B cell (primary cell): ENCODE results near the gene AFF3. TPM values are rescaled to one million over a fixed set of nuclear protein-coding genes. Genes with fewer than 3 reads are reported as not detected.

Experiments
- ATAC-seq: fragments of 200-7000 bp; cut with Tn5 transposase; one replicate; pipeline ENCODE4 v1.10.0; 2021; ENCODE audit warnings: low read depth, mild to moderate bottlenecking, moderate number of reproducible peaks, moderate library complexity
- CTCF ChIA-PET: fragments of 350-600 bp; sonication (Branson Sonifier 250); formaldehyde crosslinking; loops from one replicate; lab custom pipeline; 2021; ENCODE audit warnings: antibody characterized with exemption, inconsistent platforms; lab: Charles Lee
- POLR2A ChIA-PET: fragments of 350-600 bp; sonication (Branson Sonifier 250); formaldehyde crosslinking; loops from one replicate; lab custom pipeline; 2021; ENCODE audit warnings: antibody characterized with exemption; lab: Charles Lee
- DNase-seq: peaks from one replicate; pipeline ENCODE4 v3.0.0; 2013
- H2AFZ ChIP-seq: 2 replicates; pipeline ENCODE4 v1.6.1; 2012; ENCODE audit warnings: mild to moderate bottlenecking, low read depth, low read length; ENCODE audit not compliant: insufficient read depth, poor library complexity, severe bottlenecking
- H3K27ac ChIP-seq, 2 donors: 1 replicate in 1 of 2; 2 replicates in 1 of 2; pipeline ENCODE4 v1.5.1; 2012 to 2013; ENCODE audit warnings: low read length in 2 of 2, mild to moderate bottlenecking in 2 of 2, moderate library complexity in 1 of 2
- H3K27me3 ChIP-seq, 4 experiments: fragments of 200-600 bp in 1 of 4; sonication (generic) in 1 of 4; replicated peaks in 1 of 4; 1 replicate in 2 of 4; 2 replicates in 2 of 4; pipeline versions ENCODE4 v1.6.1 to v1.7.0; 2013 to 2016; ENCODE audit warnings: low read length in 3 of 4, mild to moderate bottlenecking in 2 of 4, mixed read lengths in 1 of 4, moderate library complexity in 1 of 4; ENCODE audit not compliant: insufficient read depth in 4 of 4, control insufficient read depth in 3 of 4; ENCODE audit errors: control extremely low read depth in 1 of 4
- H3K36me3 ChIP-seq, 2 experiments: replicated peaks in 1 of 2; 1 replicate in 1 of 2; 2 replicates in 1 of 2; pipeline versions ENCODE4 v1.6.1 to v1.7.1; 2013; ENCODE audit warnings: low read length in 1 of 2; ENCODE audit not compliant: insufficient read depth in 2 of 2, control insufficient read depth in 1 of 2; ENCODE audit errors: control extremely low read depth in 1 of 2, extremely low read depth in 1 of 2
- H3K4me1 ChIP-seq, 2 donors: fragments of 200-600 bp in 1 of 2; sonication (generic) in 1 of 2; 1 replicate in 1 of 2; 2 replicates in 1 of 2; pipeline versions ENCODE4 v1.5.1 to v1.6.1; 2013 to 2017; ENCODE audit warnings: low read length in 2 of 2; ENCODE audit not compliant: control insufficient read depth in 2 of 2, insufficient read depth in 2 of 2
- H3K4me2 ChIP-seq: replicated peaks from 2 replicates; pipeline ENCODE3; 2012; ENCODE audit warnings: mild to moderate bottlenecking, low read depth, low read length; ENCODE audit not compliant: poor library complexity, severe bottlenecking
- H3K4me3 ChIP-seq, 5 experiments: fragments of 200-600 bp in 1 of 5; sonication (generic) in 1 of 5; 1 replicate in 3 of 5; 2 replicates in 2 of 5; pipeline versions ENCODE4 v1.5.1 to v1.7.0; 2011 to 2016; ENCODE audit warnings: low read length in 4 of 5, mild to moderate bottlenecking in 4 of 5, low read depth in 2 of 5, control low read depth in 1 of 5, moderate library complexity in 1 of 5; ENCODE audit not compliant: insufficient read depth in 1 of 5; ENCODE audit errors: control extremely low read depth in 1 of 5, extremely low read depth in 1 of 5
- H3K79me2 ChIP-seq: fragments of 200-600 bp; sonication (generic); one replicate; pipeline ENCODE4 v1.6.0; 2016; ENCODE audit warnings: low read length; ENCODE audit not compliant: control insufficient read depth, insufficient read depth
- H3K9ac ChIP-seq: fragments of 200-600 bp; sonication (generic); 2 replicates; pipeline ENCODE4 v1.6.1; 2017; ENCODE audit warnings: mild to moderate bottlenecking, low read length, moderate library complexity
- H3K9me3 ChIP-seq, 3 donors: one replicate each; pipeline versions ENCODE4 v1.6.1 to v1.7.1; 2013; ENCODE audit warnings: low read length in 2 of 3; ENCODE audit not compliant: control insufficient read depth in 2 of 3, insufficient read depth in 1 of 3; ENCODE audit errors: control extremely low read depth in 1 of 3
- H4K20me1 ChIP-seq: 2 replicates; pipeline ENCODE4 v1.6.0; 2012; ENCODE audit warnings: mild to moderate bottlenecking, low read length; ENCODE audit not compliant: insufficient read depth, control insufficient read depth, poor library complexity, severe bottlenecking
- H3K27ac Mint-ChIP-seq: one replicate; pipeline ENCODE4 v1.8.0; 2021; ENCODE audit warnings: mixed read lengths
- H3K27me3 Mint-ChIP-seq: one replicate; pipeline ENCODE4 v1.8.0; 2021; ENCODE audit warnings: mixed read lengths
- H3K4me1 Mint-ChIP-seq: one replicate; pipeline ENCODE4 v1.8.0; 2021; ENCODE audit warnings: mixed read lengths
- H3K4me3 Mint-ChIP-seq: one replicate; pipeline ENCODE4 v1.8.0; 2021; ENCODE audit warnings: mixed read lengths
- H3K9me3 Mint-ChIP-seq: one replicate; pipeline ENCODE4 v1.8.0; 2022; ENCODE audit warnings: mixed read lengths; ENCODE audit not compliant: insufficient read depth
- CTCF ChIP-seq: fragments of 200-600 bp; IDR thresholded peaks from one replicate; pipeline ENCODE4 v1.8.0; 2022; ENCODE audit warnings: antibody characterized with exemption, mild to moderate bottlenecking
- EZH2 ChIP-seq: IDR thresholded peaks from 2 replicates; pipeline ENCODE4 v1.6.1; 2012; ENCODE audit warnings: borderline replicate concordance, low read depth, mild to moderate bottlenecking, moderate library complexity, low read length; ENCODE audit not compliant: insufficient read depth, poor library complexity, severe bottlenecking
- WGBS: methylation state at CpG from one replicate; pipeline ENCODE4 v1.1.5; 2013; ENCODE audit warnings: missing lambda C conversion rate; ENCODE audit not compliant: insufficient coverage; 5-methylcytosine and 5-hydroxymethylcytosine counted together
- intact Hi-C: fragments of 100-400 bp; cut with micrococcal nuclease; formaldehyde crosslinking; loops from one replicate; pipeline ENCODE4 v1.10.0; 2022
- polyA plus RNA-seq: library from polyadenylated mRNA; depleted of rRNA; stranded (reverse); fragments of >200 nt; gene quantifications from 2 replicates; pipeline ENCODE4 v1.2.3, GENCODE V29; 2012
- total RNA-seq, 2 donors: library from RNA; stranded (reverse); fragments of 120-200 nt in 1 of 2; gene quantifications; 1 replicate in 1 of 2; 2 replicates in 1 of 2; pipeline versions ENCODE4 v1.2.3 to v1.2.4, GENCODE V29; 2013 to 2022

Gene AFF3
- total and polyA plus RNA-seq, 2 donors (not counting 1 experiment from before 2014, with no cell fraction given): 117 to 830 TPM

- H3K4me1 ChIP-seq: no peaks in the 10 kb centered on the region
- no peak overlapping the region for H3K9ac ChIP-seq
- Mint-ChIP-seq H3K4me3 (no peak overlapping the region), H3K4me1 (peaks cover 3% of the 10 kb centered on the region), H3K9me3 (no peaks in the 10 kb centered on the region), H3K27me3 (no peaks in the 10 kb centered on the region), H3K27ac (no peak overlapping the region)
- peaks cover 11 to 44% of the 10 kb centered on the region in 2 experiments for H3K36me3 ChIP-seq
- 95% methylated on average over 4 of the region's 7 CpGs for WGBS
- H3K4me2 ChIP-seq: no peak overlapping the region
- ChIA-PET POLR2A (no interaction called here), CTCF (no interaction called here)
- peaks cover 14% of the 10 kb centered on the region for H4K20me1 ChIP-seq
- no peak overlapping the region for H2AFZ ChIP-seq
- peaks cover 0 to 3% (median 1%) of the 10 kb centered on the region in 3 donors for H3K9me3 ChIP-seq
- intact Hi-C loops: no loop called here
- TF ChIP-seq CTCF (no peak), EZH2 (no peak)
- H3K79me2 ChIP-seq: peaks cover 10% of the 10 kb centered on the region
- no peaks in the 10 kb centered on the region for H3K27me3 ChIP-seq
- no peak overlapping the region for H3K27ac ChIP-seq
- ATAC-seq (no peak), DNase-seq (no peak)
- H3K4me3 ChIP-seq: no peak overlapping the region
Measured at GRCh38 chr2:99743146-99743545, 399.2 kb downstream of the AFF3 start.

GRCh38 chr2:99737537-99737936 lies 404.9 kb downstream of the AFF3 start:
- intact Hi-C loops: no loop called here
- Mint-ChIP-seq H3K9me3 (no peaks in the 10 kb centered on the region), H3K27ac (no peak overlapping the region), H3K4me3 (no peak overlapping the region), H3K27me3 (no peaks in the 10 kb centered on the region), H3K4me1 (peaks cover 5% of the 10 kb centered on the region)
- Histone ChIP-seq H3K4me3 (no peak overlapping the region), H3K36me3 (peaks cover 5 to 10% of the 10 kb centered on the region in 2 experiments), H3K4me1 (no peaks in the 10 kb centered on the region), H3K27me3 (no peaks in the 10 kb centered on the region), H4K20me1 (peaks cover 4% of the 10 kb centered on the region), H3K9ac (no peak overlapping the region), H2AFZ (no peak overlapping the region), H3K9me3 (peaks cover 0 to 3% (median 1%) of the 10 kb centered on the region in 3 donors), H3K4me2 (no peak overlapping the region), H3K27ac (peak overlapping the region in 1 of 2 donors; percentile 9), H3K79me2 (peaks cover 9% of the 10 kb centered on the region)
- ATAC-seq (no peak), DNase-seq (no peak)
- ChIA-PET POLR2A (no interaction called here), CTCF (no interaction called here)
- TF ChIP-seq CTCF: no peak
- no peak for TF ChIP-seq EZH2
- WGBS: no CpG with 5 or more reads among the region's 1 CpG
